NCI-H526 treated with DMSO at 0.1 percent for 48 hours (cell line): Measurements from ENCODE around the gene TMEM243.
A peak's percentile ranks its signal among the peaks of the same experiment; 100 is the strongest.

Experiments used
- DNase-seq: peaks from one replicate; lab custom pipeline; 2025; lab: John Stamatoyannopoulos, UW

Gene TMEM243

GRCh38 chr7:87155788-87156187 is 63.7 kb downstream of the TMEM243 start:
- no peak for DNase-seq

- no peak for DNase-seq
Observed at GRCh38 chr7:87154569-87154968, 65.0 kb downstream of the TMEM243 start.

GRCh38 chr7:87154166-87154565 is 65.4 kb downstream of the TMEM243 start:
- no peak for DNase-seq

GRCh38 chr7:87152897-87153641 is 66.5 kb downstream of the TMEM243 start:
- DNase-seq = peak; percentile 50

- DNase-seq = peak; percentile 97
Observed at GRCh38 chr7:87152112-87152896, 67.2 kb downstream of the TMEM243 start, which contains the start of gene DMTF1. TSS of gene DMTF1 (plus strand) at chr7:87152453. CDS start at chr7:87164942, 12,489 bp downstream.

- peak; percentile 93 for DNase-seq
Observed at GRCh38 chr7:87151729-87152111, 67.8 kb downstream of the TMEM243 start.

GRCh38 chr7:87151002-87151728 is 68.4 kb downstream of the TMEM243 start:
- peak; percentile 43 for DNase-seq

GRCh38 chr7:87148332-87148955 is 71.1 kb downstream of the TMEM243 start:
- peak; percentile 44 for DNase-seq

GRCh38 chr7:87147500-87147899 is 72.0 kb downstream of the TMEM243 start:
- no peak for DNase-seq

- DNase-seq = no peak
Observed at GRCh38 chr7:87146740-87147386, 72.7 kb downstream of the TMEM243 start.
